ENCODE data around the gene SREK1. TPM values are rescaled to one million over a fixed set of nuclear protein-coding genes. Genes with fewer than 3 reads are reported as not detected.

The SREK1 gene
- total and polyA plus RNA-seq, 9 of the 15 experiments (the other 6 are each of a cell fraction or from before 2014, with no cell fraction given) = 40.8 to 128 (median 81.9) TPM

DNA sequence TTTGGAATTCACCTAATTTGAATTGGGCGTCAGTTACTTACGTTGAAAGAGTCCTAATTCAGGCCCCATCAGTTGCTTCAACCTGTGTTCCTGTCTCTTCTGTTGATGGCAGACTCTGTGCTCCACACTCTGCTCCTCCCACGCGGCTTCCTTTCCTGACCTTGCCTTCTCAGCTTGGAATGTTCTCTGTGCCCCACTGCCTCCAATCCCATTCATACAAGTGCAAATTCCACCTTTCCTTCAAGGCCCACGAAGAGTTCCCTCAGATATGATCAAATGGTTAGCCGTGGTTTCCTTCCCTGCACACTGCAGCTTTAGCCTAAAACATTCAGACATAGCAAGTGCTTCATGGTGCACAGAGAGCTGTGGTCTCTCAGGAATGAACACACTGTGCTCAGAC is 65.7 kb downstream of the SREK1 start:
- Histone ChIP-seq H3K9me1 (ENCODE audit: control insufficient read depth, insufficient read depth, low read length) (no peaks in the 10 kb centered on the region), H3K36me3 (ENCODE audit: control insufficient read depth, insufficient read depth, low read length) (no peaks in the 10 kb centered on the region), H2AFZ (ENCODE audit: low read depth, low read length) (no peak overlapping the region), H3K27ac (ENCODE audit: extremely low read depth, low read depth, low read length) (no peak overlapping the region), H3K4me1 (replicated peaks in 1 of 2; ENCODE audit: control insufficient read depth in 2 of 2, insufficient read depth in 2 of 2, low read length in 2 of 2) (peaks cover 6 to 7% of the 10 kb centered on the region in 2 experiments; a peak in 2 of 5 replicates), H3K4me2 (ENCODE audit: insufficient read depth, low read length) (no peak overlapping the region), H4K20me1 (replicated peaks; ENCODE audit: control insufficient read depth, insufficient read depth, low read length) (no peaks in the 10 kb centered on the region; the same call in 1 of the 2 replicates), H3K9me3 (replicated peaks; ENCODE audit: control insufficient read depth, insufficient read depth, low read depth, low read length) (no peaks in the 10 kb centered on the region), H3K27me3 (ENCODE audit: control insufficient read depth in 2 of 2, insufficient read depth in 2 of 2, low read length in 2 of 2) (no peaks in the 10 kb centered on the region), H3K4me3 (no peak overlapping the region), H3K9ac (ENCODE audit: insufficient read depth in 1 of 2, low read depth in 2 of 2, low read length in 2 of 2) (no peak overlapping the region), H3K79me2 (ENCODE audit: control insufficient read depth, insufficient read depth, low read length) (no peaks in the 10 kb centered on the region)
- ChIA-PET POLR2A (interaction anchor here (0.9 kb wide), 1 partner anchor 25 kb away, joined by 3 read pairs; no protein-coding TSS in a partner anchor), CTCF (ENCODE audit: low intra/inter-chr PET ratio) (no interaction called here)
- TF ChIP-seq, protein P1, sequence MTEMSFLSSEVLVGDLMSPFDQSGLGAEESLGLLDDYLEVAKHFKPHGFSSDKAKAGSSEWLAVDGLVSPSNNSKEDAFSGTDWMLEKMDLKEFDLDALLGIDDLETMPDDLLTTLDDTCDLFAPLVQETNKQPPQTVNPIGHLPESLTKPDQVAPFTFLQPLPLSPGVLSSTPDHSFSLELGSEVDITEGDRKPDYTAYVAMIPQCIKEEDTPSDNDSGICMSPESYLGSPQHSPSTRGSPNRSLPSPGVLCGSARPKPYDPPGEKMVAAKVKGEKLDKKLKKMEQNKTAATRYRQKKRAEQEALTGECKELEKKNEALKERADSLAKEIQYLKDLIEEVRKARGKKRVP (CRISPR knock-in tag; IDR thresholded peaks at IDR 0.05) = no peak
- TF ChIP-seq ZNF431 (CRISPR knock-in tag; IDR thresholded peaks at IDR 0.05) (no peak), ZNF134 (CRISPR knock-in tag; conservative IDR thresholded peaks at IDR 0.05) (no peak), ZNF518B (CRISPR knock-in tag; IDR thresholded peaks at IDR 0.05) (no peak), RFX7 (CRISPR knock-in tag; IDR thresholded peaks at IDR 0.05) (no peak), ZNF444 (CRISPR knock-in tag; IDR thresholded peaks at IDR 0.05) (no peak)
- TF ChIP-seq, protein P2, sequence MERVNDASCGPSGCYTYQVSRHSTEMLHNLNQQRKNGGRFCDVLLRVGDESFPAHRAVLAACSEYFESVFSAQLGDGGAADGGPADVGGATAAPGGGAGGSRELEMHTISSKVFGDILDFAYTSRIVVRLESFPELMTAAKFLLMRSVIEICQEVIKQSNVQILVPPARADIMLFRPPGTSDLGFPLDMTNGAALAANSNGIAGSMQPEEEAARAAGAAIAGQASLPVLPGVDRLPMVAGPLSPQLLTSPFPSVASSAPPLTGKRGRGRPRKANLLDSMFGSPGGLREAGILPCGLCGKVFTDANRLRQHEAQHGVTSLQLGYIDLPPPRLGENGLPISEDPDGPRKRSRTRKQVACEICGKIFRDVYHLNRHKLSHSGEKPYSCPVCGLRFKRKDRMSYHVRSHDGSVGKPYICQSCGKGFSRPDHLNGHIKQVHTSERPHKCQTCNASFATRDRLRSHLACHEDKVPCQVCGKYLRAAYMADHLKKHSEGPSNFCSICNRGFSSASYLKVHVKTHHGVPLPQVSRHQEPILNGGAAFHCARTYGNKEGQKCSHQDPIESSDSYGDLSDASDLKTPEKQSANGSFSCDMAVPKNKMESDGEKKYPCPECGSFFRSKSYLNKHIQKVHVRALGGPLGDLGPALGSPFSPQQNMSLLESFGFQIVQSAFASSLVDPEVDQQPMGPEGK (CRISPR knock-in tag; IDR thresholded peaks at IDR 0.05; ENCODE audit: borderline replicate concordance) = no peak
- ATAC-seq (peak; percentile 29), DNase-seq (ENCODE audit: extremely low read depth in 1 of 4, low spot score in 3 of 4) (no peak), FAIRE-seq (no peak)
- intact Hi-C loops (cut with micrococcal nuclease) = loop anchor here (5.0 kb wide), 1 partner anchor 37 kb away; no protein-coding TSS in a partner anchor
- no TSS peak for BruUV-seq (replicated peaks)
- WGBS (ENCODE audit: insufficient coverage, low coverage, missing lambda C conversion rate) = 50% methylated on average over 6 of the region's 6 CpGs
- in situ Hi-C loops (cut with MboI) = no loop called here
